GM11168 (cell line): ENCODE results near the gene POU4F2.
"Not testable (repeated sequence)": the region's sequence is repeated elsewhere in the genome, so short reads cannot be mapped to it uniquely, and the experiment has no call there.

ENCODE experiments used
- in situ Hi-C: fragments of 300-500 bp; cut with MboI; formaldehyde crosslinking; loops from one replicate; pipeline ENCODE4 v1.12.0; 2022; ENCODE audit warnings: low sequenced_read_pairs; ENCODE audit not compliant: unreplicated experiment

Gene POU4F2

DNA sequence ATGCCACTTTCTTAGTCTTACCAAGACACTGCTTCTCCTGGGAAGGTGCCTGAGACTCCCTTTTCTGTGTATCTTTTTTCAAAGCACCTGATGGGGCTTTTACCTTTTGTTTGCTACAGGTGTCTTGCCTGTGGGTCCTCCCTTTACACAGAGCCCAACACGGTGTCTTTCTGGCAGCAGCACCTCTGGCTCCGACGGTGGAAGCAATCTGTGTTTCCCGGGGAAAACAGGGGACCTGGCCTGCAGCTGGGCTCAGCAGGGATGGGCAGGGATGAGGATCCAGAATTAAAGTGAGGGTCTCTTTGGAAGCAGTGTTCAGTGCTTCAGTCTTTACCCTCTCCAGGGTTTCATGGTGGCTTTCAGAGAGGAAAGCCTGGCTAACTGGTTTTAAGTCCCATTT lies 11.3 kb downstream of the POU4F2 start:
- in situ Hi-C loops: no loop called here

DNA sequence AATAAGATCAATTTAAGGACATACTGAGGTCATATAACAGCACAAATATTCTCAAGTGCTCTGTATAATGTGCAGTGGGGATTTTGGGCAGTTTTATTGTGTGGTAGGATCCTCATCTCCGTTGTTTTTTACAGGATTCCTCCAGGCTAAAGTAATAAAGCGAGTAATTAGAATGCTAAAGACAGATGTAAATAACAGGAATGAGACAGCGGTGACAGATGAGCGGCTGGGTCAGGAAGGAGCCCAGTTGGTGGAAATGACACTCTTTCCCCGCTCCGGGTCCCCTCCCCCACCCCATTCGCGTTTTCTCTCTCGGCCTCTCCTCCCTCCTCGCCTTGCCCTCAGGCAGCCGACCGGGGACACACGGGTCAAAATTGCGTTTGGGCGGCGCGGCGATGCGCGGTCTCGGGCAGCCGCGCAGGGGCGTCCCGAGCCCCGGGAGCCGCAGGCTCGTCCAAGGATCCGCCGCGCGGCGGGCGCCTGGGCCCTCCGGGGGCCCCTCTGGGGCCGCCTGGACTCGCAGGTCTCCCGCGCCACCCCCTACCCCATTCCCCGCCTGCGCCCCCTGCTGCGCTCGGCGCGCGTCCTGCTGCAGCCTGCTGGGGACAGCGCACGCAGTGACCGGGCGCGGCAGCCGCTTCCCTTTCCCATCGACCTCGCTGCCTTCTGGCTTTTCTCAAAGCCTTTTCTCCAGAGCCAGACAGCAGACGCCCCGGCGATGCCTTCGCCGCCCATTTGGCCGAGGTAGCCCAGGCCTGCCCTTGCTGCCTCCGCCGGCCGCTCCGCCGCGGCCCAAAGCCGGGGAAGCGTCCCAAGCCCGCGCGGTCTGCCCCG lies 16.2 kb downstream of the POU4F2 start:
- in situ Hi-C loops: no loop called here

DNA sequence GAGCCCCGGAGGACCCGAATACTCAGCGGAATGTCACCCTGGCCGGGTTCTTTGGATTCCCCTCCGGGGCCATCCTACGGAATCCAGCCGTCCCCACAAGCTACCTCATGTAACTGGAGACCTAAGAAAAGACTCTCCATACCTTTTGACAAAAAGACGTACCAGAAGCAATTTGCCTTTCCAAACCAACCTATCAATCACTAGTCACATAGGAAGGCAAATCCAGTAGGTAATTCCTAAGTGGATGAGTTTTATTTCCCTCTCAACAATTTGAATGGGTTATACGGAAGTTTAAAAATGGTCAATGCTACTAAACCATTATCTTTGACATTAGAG lies 16.8 kb downstream of the POU4F2 start:
- in situ Hi-C loops: no loop called here

DNA sequence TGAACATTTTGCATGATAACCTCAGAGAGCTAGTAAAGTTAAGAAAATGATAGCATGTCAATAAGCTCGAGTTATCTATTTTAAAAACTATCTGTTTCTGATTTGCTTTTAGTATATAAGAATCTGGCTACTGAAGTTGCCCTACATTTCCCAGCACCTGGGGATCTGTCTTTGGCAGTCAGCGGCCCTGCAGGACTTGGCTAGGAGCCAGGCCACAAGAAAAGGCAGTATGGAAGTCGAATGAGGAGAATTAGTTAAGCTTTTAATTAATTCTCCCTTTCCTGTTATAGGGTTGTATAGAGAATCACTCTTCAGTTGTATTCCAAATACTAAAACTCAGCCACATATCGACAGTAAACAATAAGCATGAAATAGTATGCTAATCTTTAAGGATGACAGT lies 22.7 kb downstream of the POU4F2 start:
- in situ Hi-C loops: no loop called here

DNA sequence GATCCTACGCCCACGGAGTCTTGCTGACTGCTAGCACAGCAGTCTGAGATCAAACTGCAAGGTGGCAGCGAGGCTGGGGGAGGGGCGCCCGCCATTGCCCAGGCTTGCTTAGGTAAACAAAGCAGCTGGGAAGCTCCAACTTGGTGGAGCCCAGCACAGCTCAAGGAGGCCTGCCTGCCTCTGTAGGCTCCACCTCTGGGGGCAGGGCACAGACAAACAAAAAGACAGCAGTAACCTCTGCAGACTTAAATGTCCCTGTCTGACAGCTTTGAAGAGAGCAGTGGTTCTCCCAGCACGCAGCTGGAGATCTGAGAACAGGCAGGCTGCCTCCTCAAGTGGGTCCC lies 25.2 kb downstream of the POU4F2 start:
- in situ Hi-C loops: not testable (repeated sequence)

DNA sequence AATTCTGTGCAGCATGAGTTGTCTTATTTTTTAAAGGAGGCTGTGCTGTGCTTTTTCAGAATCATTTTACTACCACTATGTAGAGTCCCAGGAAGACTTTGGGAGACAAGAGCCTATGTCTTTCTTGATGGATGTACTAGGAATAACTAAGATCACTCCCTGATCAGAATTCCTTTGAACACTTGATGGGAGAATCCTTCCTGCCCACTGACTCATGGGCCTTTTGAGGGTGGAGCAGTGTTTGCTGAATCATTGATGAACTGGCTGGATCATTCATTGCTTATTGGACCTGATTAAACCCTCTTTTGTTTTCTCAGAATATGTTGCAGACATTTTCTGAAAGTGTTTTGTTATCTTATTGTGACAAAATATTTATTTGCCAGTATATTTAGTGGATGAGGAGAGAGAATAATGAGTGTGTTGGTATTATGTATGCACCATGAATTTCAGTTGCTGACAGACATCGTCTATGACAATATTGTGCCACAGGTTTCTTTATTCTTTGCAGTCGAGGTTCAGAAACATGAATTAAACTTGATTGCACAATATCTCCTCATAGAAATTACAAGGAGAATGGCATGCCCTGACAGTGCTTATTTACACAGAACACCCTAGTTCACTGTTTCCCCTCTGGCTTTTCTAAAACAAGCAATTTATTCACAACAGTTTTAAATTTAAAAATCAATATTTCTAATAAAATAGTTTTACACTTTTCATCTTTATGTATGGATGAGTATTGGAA lies 36.3 kb downstream of the POU4F2 start:
- in situ Hi-C loops: no loop called here
